Measurements from ENCODE around the gene APOL3.

DNA sequence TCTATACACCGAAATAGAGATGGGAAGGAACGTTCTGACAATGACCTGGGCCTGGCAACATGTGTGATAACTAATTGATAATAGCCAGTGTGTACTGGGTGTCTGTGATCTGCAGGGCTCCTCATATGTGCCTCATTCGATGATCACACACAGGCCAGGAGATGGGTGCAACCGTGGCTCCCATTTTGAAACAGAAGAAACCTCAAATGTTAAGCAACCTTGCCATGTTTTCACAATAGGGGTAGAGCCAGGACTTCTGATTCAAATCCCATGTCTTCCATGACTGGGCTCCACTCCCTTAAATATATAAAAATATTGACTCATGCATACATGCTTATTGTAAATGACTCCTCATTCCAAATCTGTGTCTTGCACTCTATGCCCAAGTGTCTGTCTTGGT is 11.1 kb downstream of the APOL3 start:
- TF ChIP-seq POLR2A (IDR thresholded peaks at IDR 0.05; ENCODE audit: low read depth, low read length), result no peak
- TF ChIP-seq POLR2AphosphoS5 (IDR thresholded peaks at IDR 0.05; ENCODE audit: low read depth, low read length), result no peak
